Measurements from ENCODE around the gene PDIA6. TPM values are rescaled to one million over a fixed set of nuclear protein-coding genes. Genes with fewer than 3 reads are reported as not detected.

PDIA6 gene
- total and polyA plus RNA-seq, 9 of the 15 experiments (the other 6 are each of a cell fraction or from before 2014, with no cell fraction given), result 166 to 268 (median 229) TPM

- TF ChIP-seq CBX8 (IDR thresholded peaks at IDR 0.05; ENCODE audit: borderline replicate concordance, extremely low read depth, low read depth, low read length, poor library complexity, severe bottlenecking) (no peak), RNF2 (IDR thresholded peaks at IDR 0.05) (no peak), ZBTB12 (CRISPR knock-in tag; IDR thresholded peaks at IDR 0.05) (no peak), GTF2E2 (tag; IDR thresholded peaks at IDR 0.05) (no peak), ZNF780A (CRISPR knock-in tag; IDR thresholded peaks at IDR 0.05) (no peak), POLR2AphosphoS2 (IDR thresholded peaks at IDR 0.05; ENCODE audit: low read length) (no peak)
Measured at GRCh38 chr2:10834068-10834655, 21.6 kb upstream of the PDIA6 start (continued).

GRCh38 chr2:10833021-10833420 is 20.4 kb upstream of the PDIA6 start:
- H3K36me3 ChIP-seq (ENCODE audit: control insufficient read depth, insufficient read depth, low read length), result no peaks in the 10 kb centered on the region
- no peak overlapping the region for H3K4me2 ChIP-seq (ENCODE audit: insufficient read depth, low read length)
- no peaks in the 10 kb centered on the region for H3K79me2 ChIP-seq (ENCODE audit: control insufficient read depth, insufficient read depth, low read length)
- FAIRE-seq (no peak), DNase-seq (ENCODE audit: extremely low read depth in 1 of 4, low spot score in 3 of 4) (no peak), ATAC-seq (no peak)
- ChIA-PET POLR2A (interaction anchor here (0.5 to 1.0 kb wide), 5 partner anchors 14 to 87 kb away, joined by 3 to 4 read pairs (median 3); no protein-coding TSS in a partner anchor), CTCF (ENCODE audit: low intra/inter-chr PET ratio) (interaction anchor here (0.9 to 5.7 kb wide), 3 partner anchors 292 to 751 kb away, joined by 4 to 32 read pairs (median 6); no protein-coding TSS in a partner anchor)
- no peak overlapping the region for H3K27ac ChIP-seq (ENCODE audit: extremely low read depth, low read depth, low read length)
- no peak overlapping the region for H2AFZ ChIP-seq (ENCODE audit: low read depth, low read length)
- intact Hi-C loops (cut with micrococcal nuclease), result loop anchor here (2.0 to 10.0 kb wide), 4 partner anchors 68 to 849 kb away; no protein-coding TSS in a partner anchor
- peaks cover 0 to 13% of the 10 kb centered on the region in 2 experiments; a peak in 3 of 5 replicates for H3K4me1 ChIP-seq (replicated peaks in 1 of 2; ENCODE audit: control insufficient read depth in 2 of 2, insufficient read depth in 2 of 2, low read length in 2 of 2)
- BruUV-seq (replicated peaks), result no TSS peak
- no peaks in the 10 kb centered on the region for H3K9me1 ChIP-seq (ENCODE audit: control insufficient read depth, insufficient read depth, low read length)
- H3K9me3 ChIP-seq (replicated peaks; ENCODE audit: control insufficient read depth, insufficient read depth, low read depth, low read length), result no peaks in the 10 kb centered on the region
- H3K9ac ChIP-seq (ENCODE audit: insufficient read depth in 1 of 2, low read depth in 2 of 2, low read length in 2 of 2), result no peak overlapping the region
- no peak for TF ChIP-seq ESRRB (CRISPR knock-in tag; IDR thresholded peaks at IDR 0.05; ENCODE audit: borderline replicate concordance)
- TF ChIP-seq SMAD3 (CRISPR knock-in tag; conservative IDR thresholded peaks at IDR 0.05), result no peak
- no peak for TF ChIP-seq CHD2 (IDR thresholded peaks at IDR 0.05; ENCODE audit: low read depth, low read length)
- no peak for TF ChIP-seq CBFA2T2 (conservative IDR thresholded peaks at IDR 0.05)
- no peak for TF ChIP-seq SPI1 (IDR thresholded peaks at IDR 0.05; ENCODE audit: borderline replicate concordance, low read depth, low read length)
- no peak for TF ChIP-seq ETV6 (IDR thresholded peaks at IDR 0.05; ENCODE audit: borderline replicate concordance in 1 of 2, low read depth in 2 of 2, low read length in 1 of 2)
- no peak for TF ChIP-seq ETV6 (CRISPR knock-in tag; IDR thresholded peaks at IDR 0.05; ENCODE audit: borderline replicate concordance)
- TF ChIP-seq PURB (CRISPR knock-in tag; IDR thresholded peaks at IDR 0.05; ENCODE audit: low read depth), result no peak
- TF ChIP-seq EWSR1 (IDR thresholded peaks at IDR 0.05; ENCODE audit: borderline replicate concordance, low read depth, partially characterized antibody), result no peak
- H4K20me1 ChIP-seq (replicated peaks; ENCODE audit: control insufficient read depth, insufficient read depth, low read length), result peaks cover 12% of the 10 kb centered on the region
- H3K27me3 ChIP-seq (ENCODE audit: control insufficient read depth in 2 of 2, insufficient read depth in 2 of 2, low read length in 2 of 2), result peaks cover 36 to 59% of the 10 kb centered on the region in 2 experiments
- in situ Hi-C loops (cut with MboI), result loop anchor here (25.0 kb wide), 1 partner anchor 579 kb away; no protein-coding TSS in a partner anchor
- H3K4me3 ChIP-seq, result no peak overlapping the region
- 0% methylated on average over 7 of the region's 10 CpGs for whole genome bisulfite sequencing (ENCODE audit: insufficient coverage, low coverage, missing lambda C conversion rate)

Measured in K562 (cell line).